Measurements from ENCODE around the gene WHAMM. TPM values are rescaled to one million over a fixed set of nuclear protein-coding genes. Genes with fewer than 3 reads are reported as not detected.
A peak's percentile ranks its signal among the peaks of the same experiment; 100 is the strongest.

WHAMM gene
- total RNA-seq, 1 donor from 2014 or later = 8.1 TPM

DNA sequence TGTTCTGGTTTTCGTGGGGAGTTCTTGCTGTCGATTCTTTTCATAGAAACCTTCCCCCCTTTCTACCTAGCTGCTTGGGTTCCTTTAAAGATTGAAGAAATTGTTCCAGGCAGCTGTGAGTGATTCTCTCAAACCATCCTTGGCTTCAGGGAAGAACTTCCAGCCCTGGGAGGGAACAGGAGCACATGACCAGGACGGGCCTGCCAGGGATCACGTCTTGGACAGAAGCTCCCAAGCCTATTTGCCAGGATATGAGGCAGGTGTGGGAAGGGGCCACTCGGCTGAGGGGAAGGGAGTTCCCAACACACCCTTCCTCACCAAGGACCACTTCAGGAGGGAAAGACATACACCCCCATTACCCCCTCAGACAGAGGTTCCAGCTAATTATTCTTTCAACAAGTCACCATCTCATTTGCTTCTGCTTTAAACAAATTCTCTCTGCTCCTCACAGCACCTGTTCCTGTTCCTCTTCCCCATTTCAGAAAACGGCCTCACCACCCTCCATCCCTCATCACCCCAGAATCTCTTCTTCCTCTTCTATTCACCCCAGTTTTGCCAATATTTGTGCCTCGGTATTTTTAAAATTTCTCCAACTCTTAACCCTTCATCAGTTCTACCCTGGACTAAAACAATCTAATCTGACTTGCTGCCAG, 62.5 kb downstream of the WHAMM start:
- Mint-ChIP-seq H3K4me3 (ENCODE audit: low read depth) (no peak overlapping the region), H3K9me3 (ENCODE audit: low read depth) (peaks cover 4% of the 10 kb centered on the region), H3K4me1 (ENCODE audit: low read depth) (peaks cover 11% of the 10 kb centered on the region), H3K27me3 (peaks cover 11% of the 10 kb centered on the region), H3K36me3 (ENCODE audit: insufficient read depth) (peaks cover 13% of the 10 kb centered on the region), H3K27ac (peak overlapping the region; percentile 42)
- DNase-seq (ENCODE audit: low spot score, unreplicated experiment) = no peak
- TF ChIP-seq, protein P1, sequence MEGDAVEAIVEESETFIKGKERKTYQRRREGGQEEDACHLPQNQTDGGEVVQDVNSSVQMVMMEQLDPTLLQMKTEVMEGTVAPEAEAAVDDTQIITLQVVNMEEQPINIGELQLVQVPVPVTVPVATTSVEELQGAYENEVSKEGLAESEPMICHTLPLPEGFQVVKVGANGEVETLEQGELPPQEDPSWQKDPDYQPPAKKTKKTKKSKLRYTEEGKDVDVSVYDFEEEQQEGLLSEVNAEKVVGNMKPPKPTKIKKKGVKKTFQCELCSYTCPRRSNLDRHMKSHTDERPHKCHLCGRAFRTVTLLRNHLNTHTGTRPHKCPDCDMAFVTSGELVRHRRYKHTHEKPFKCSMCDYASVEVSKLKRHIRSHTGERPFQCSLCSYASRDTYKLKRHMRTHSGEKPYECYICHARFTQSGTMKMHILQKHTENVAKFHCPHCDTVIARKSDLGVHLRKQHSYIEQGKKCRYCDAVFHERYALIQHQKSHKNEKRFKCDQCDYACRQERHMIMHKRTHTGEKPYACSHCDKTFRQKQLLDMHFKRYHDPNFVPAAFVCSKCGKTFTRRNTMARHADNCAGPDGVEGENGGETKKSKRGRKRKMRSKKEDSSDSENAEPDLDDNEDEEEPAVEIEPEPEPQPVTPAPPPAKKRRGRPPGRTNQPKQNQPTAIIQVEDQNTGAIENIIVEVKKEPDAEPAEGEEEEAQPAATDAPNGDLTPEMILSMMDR (IDR thresholded peaks at IDR 0.05; ENCODE audit: unreplicated experiment) = no peak

DNA sequence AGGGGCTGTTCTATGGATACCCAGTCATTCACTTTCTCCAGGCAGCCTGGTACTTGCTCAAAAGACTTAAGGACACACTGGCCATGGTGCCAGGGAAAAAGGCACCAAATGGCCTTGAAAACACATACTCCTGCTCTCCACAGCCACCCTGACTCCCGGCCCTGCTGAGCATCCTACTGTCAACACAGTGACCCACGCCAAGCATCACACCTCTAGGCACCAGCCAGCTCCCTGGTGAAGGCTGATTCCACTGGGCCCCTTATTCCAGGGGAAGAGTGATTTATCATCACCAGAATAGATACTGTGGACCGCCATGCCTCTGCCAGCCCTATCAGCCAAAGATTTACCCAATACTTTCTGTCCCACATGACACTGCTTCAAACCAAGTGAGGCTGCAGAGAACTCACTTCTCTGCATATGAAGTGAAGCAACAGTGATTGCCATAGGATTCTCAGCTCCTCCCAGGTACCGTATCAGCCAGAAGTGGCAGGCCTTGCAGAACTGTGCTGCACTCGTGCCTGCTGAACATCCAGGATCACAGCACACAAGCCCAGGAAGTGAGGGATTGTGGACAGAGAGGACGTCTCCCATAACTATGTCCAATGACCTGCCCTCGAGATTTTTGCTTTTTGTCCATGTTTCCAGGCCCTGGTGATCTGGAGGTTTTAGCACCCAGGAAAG, 63.7 kb downstream of the WHAMM start:
- Mint-ChIP-seq H3K4me3 (ENCODE audit: low read depth) (no peak overlapping the region), H3K4me1 (ENCODE audit: low read depth) (peaks cover 11% of the 10 kb centered on the region), H3K27ac (no peak overlapping the region), H3K27me3 (peaks cover 11% of the 10 kb centered on the region), H3K9me3 (ENCODE audit: low read depth) (peaks cover 4% of the 10 kb centered on the region), H3K36me3 (ENCODE audit: insufficient read depth) (peaks cover 13% of the 10 kb centered on the region)
- DNase-seq (ENCODE audit: low spot score, unreplicated experiment) = no peak
- TF ChIP-seq, protein P1 (IDR thresholded peaks at IDR 0.05; ENCODE audit: unreplicated experiment) = no peak

DNA sequence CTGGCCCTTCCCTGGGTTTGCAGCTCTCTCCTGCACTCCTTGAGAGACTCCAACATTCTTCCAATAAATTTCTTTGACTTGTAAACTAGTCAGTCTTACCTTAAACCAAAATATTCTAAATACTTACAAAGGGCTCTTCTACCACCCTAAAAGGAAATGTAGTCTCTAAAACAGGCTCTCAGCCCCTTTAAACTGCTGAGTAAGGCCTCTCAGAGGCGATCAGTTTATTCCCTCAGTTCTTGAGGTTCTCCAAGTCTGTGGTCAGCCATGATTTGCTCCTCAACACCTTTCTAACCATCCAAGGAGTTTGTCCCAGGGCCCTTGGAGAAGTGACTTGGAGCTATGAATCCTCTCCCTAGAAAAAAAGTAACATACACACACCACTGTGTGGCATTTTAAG, 64.8 kb downstream of the WHAMM start:
- peaks cover 4% of the 10 kb centered on the region for H3K9me3 Mint-ChIP-seq (ENCODE audit: low read depth)

DNA sequence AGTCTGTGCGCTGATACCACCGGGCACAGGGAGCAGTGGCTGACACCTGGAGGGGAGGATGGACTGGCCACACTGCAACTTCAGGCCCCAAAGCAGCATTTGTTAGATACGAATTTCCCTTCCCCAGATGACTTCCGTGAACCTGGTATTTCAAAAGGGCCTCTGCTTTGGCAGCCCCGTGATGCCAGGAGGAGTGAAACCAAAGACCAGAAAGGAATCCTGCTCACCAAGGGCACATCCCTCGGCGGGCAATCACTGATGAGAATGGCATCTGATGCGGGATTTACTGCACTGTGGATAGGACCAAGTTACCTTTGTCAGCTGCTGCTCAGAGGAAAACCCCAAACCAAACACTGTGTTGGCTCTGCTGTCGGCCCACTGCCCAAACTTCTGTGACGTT, 65.5 kb downstream of the WHAMM start:
- no peak for DNase-seq (ENCODE audit: low spot score, unreplicated experiment)
- Mint-ChIP-seq H3K36me3 (ENCODE audit: insufficient read depth) (peaks cover 13% of the 10 kb centered on the region), H3K27me3 (peaks cover 11% of the 10 kb centered on the region), H3K27ac (no peak overlapping the region), H3K9me3 (ENCODE audit: low read depth) (peaks cover 4% of the 10 kb centered on the region), H3K4me1 (ENCODE audit: low read depth) (peaks cover 11% of the 10 kb centered on the region), H3K4me3 (ENCODE audit: low read depth) (no peak overlapping the region)
- TF ChIP-seq, protein P1 (IDR thresholded peaks at IDR 0.05; ENCODE audit: unreplicated experiment) = no peak

More for the DNA sequence above, 64.8 kb downstream of the WHAMM start:
- no peak overlapping the region for H3K4me3 Mint-ChIP-seq (ENCODE audit: low read depth)
- peaks cover 13% of the 10 kb centered on the region for H3K36me3 Mint-ChIP-seq (ENCODE audit: insufficient read depth)
- no peak overlapping the region for H3K27ac Mint-ChIP-seq
- H3K27me3 Mint-ChIP-seq = peaks cover 11% of the 10 kb centered on the region
- TF ChIP-seq, protein P1 (IDR thresholded peaks at IDR 0.05; ENCODE audit: unreplicated experiment) = no peak
- DNase-seq (ENCODE audit: low spot score, unreplicated experiment) = no peak
- peaks cover 11% of the 10 kb centered on the region for H3K4me1 Mint-ChIP-seq (ENCODE audit: low read depth)

DNA sequence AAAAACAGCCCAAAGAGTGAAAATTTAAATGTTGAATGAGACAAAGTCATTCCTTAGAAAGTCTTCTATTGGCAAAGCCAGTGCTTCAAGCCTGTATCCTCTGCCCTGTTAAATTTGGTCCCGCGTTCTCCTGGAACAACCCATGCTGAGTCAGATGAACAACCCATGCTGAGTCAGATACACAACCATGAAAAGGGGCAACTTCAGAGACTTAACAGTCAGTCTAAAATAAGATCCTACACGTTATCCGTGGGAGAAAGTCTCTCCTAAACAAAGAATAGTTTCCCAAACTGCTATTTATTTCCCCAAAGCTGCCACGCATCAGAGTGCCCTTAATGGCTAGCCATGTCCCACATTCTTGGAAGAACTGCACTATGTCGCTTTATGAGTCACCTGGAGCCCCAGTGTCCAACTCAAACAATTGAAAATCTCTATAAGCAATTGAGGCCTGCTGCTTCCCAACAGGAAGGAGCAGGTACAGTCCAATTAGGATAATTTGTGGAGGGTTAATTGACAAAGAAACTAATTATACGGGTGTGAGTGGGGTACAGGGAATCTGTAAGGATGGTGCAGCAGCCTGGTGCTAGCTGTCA, 66.1 kb downstream of the WHAMM start:
- no peak overlapping the region for H3K4me3 Mint-ChIP-seq (ENCODE audit: low read depth)
- H3K36me3 Mint-ChIP-seq (ENCODE audit: insufficient read depth) = peaks cover 13% of the 10 kb centered on the region
- DNase-seq (ENCODE audit: low spot score, unreplicated experiment) = no peak
- H3K27ac Mint-ChIP-seq = no peak overlapping the region
- peaks cover 4% of the 10 kb centered on the region for H3K9me3 Mint-ChIP-seq (ENCODE audit: low read depth)
- peaks cover 11% of the 10 kb centered on the region for H3K27me3 Mint-ChIP-seq
- H3K4me1 Mint-ChIP-seq (ENCODE audit: low read depth) = peaks cover 11% of the 10 kb centered on the region
- TF ChIP-seq, protein P1 (IDR thresholded peaks at IDR 0.05; ENCODE audit: unreplicated experiment) = no peak

All from progenitor cell of endocrine pancreas (in vitro differentiated cells).